ENCODE measurements around the gene FOXP1. TPM values are rescaled to one million over a fixed set of nuclear protein-coding genes. Genes with fewer than 3 reads are reported as not detected.

The FOXP1 gene
- total and polyA plus RNA-seq, 9 of the 15 experiments (the other 6 are each of a cell fraction or from before 2014, with no cell fraction given), result 7.7 to 34.5 (median 13.7) TPM

- TF ChIP-seq AFF4 (CRISPR knock-in tag; IDR thresholded peaks at IDR 0.05), result no peak
- no peak for TF ChIP-seq PBX2 (CRISPR knock-in tag; IDR thresholded peaks at IDR 0.05; ENCODE audit: low read depth)
- TF ChIP-seq PBX2 (tag; conservative IDR thresholded peaks at IDR 0.05; ENCODE audit: low read depth), result no peak
- TF ChIP-seq HDAC2 (IDR thresholded peaks at IDR 0.05), result no peak
- TF ChIP-seq, protein P1, sequence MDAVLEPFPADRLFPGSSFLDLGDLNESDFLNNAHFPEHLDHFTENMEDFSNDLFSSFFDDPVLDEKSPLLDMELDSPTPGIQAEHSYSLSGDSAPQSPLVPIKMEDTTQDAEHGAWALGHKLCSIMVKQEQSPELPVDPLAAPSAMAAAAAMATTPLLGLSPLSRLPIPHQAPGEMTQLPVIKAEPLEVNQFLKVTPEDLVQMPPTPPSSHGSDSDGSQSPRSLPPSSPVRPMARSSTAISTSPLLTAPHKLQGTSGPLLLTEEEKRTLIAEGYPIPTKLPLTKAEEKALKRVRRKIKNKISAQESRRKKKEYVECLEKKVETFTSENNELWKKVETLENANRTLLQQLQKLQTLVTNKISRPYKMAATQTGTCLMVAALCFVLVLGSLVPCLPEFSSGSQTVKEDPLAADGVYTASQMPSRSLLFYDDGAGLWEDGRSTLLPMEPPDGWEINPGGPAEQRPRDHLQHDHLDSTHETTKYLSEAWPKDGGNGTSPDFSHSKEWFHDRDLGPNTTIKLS (IDR thresholded peaks at IDR 0.05; ENCODE audit: borderline replicate concordance, low read depth), result no peak
- no peak for TF ChIP-seq MYC (IDR thresholded peaks at IDR 0.05; ENCODE audit: low read depth, low read length)
- TF ChIP-seq MYC (CRISPR knock-in tag; IDR thresholded peaks at IDR 0.05; ENCODE audit: borderline replicate concordance, low read depth), result no peak
- TF ChIP-seq RBBP5 (IDR thresholded peaks at IDR 0.05; ENCODE audit: borderline replicate concordance, insufficient read depth, low read length, poor library complexity, severe bottlenecking), result no peak
- TF ChIP-seq CBFA2T3 (IDR thresholded peaks at IDR 0.05), result no peak
- no peak for TF ChIP-seq KLF1 (tag; IDR thresholded peaks at IDR 0.05)
- no peak for TF ChIP-seq ZBTB17 (CRISPR knock-in tag; IDR thresholded peaks at IDR 0.05)
- TF ChIP-seq IRF1 (CRISPR knock-in tag; IDR thresholded peaks at IDR 0.05; ENCODE audit: borderline replicate concordance), result no peak
- no peak for TF ChIP-seq ZNF143 (CRISPR knock-in tag; IDR thresholded peaks at IDR 0.05)
- TF ChIP-seq ZKSCAN1 (IDR thresholded peaks at IDR 0.05; ENCODE audit: low read depth, low read length), result no peak
- TF ChIP-seq HDAC8 (tag; IDR thresholded peaks at IDR 0.05), result no peak
Observed at GRCh38 chr3:71564361-71564760, 19.2 kb downstream of the FOXP1 start (continued).
